NCI-H1930 (cell line): ENCODE measurements around the gene ASL.
"Not testable (repeated sequence)": the region's sequence is repeated elsewhere in the genome, so short reads cannot be mapped to it uniquely, and the experiment has no call there.

ENCODE experiments used
- DNase-seq, 2 experiments: peaks; one replicate each; lab custom pipeline; 2025; lab: John Stamatoyannopoulos, UW

ASL gene

GRCh38 chr7:66075590-66076461, at the start of gene ASL:
Gene ASL, plus strand, starts transcription at chr7:66075819. Its CDS starts 263 bp downstream, at chr7:66076082.
- peak; percentile 92 to 96 for DNase-seq

DNA sequence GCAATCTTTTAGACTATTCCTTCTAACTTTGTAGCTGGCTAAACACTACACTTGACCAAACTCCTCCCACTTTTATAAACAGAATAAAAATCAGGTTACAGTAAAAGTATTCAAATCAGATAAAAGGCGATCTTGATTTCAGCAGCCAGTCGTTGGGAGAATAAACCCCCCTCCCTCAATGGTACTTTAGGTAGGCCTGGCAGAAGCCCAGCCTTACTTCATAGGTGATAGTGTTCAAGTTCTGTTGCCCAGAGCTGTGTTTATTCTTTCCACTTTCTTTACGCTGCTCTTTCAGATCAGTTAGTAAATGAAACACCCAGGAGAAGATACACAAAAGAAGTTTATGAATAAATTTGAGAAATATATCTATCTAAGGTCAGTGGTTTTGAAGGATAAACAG, 47.3 kb upstream of the ASL start:
- DNase-seq: not testable (repeated sequence)

DNA sequence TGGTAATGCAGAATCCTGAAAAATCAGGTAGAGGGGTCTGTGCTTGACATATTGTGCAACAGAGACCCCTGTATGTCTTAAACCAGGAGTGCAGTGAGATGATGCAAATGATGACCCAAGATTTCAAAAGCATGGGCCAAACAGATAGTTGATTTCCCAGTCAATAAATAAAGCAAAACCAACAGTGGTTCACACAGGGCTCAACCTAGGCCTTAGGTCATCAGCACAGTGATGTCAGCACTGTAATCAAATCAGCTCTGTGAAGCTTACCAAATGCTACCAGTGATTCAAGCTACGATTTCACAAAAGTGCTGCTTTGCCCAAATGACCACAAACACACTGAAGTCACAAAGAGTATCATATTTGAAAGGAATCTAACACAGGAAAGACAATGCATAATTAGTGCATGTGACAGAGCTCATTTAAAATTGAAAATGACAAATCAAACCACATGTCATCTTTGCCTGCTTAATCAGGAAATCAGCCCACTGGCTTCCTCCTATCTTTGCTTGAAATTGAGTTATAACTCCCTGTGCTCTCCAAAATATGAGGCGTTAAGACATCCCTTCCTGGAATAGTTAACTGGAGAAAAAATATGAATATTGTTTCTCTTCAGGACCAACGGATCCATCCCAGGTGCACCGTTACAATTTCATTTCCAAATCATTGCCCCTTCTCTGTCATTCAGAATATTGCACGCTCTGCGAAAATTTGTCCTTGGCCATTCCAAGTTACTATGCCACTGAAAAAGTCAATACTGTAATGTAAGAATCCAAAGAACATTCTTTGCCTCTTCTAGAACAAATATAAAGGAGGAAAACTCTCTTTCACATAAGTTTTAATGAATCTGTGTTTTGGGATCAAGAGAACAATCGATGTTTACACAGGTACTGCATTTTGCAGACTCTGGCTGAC, 41.9 kb upstream of the ASL start:
- no peak for DNase-seq

- DNase-seq: not testable (repeated sequence)
Measured at GRCh38 chr7:66034436-66035010, 41.1 kb upstream of the ASL start.

GRCh38 chr7:66036382-66036781, 39.2 kb upstream of the ASL start:
- no peak for DNase-seq

DNA sequence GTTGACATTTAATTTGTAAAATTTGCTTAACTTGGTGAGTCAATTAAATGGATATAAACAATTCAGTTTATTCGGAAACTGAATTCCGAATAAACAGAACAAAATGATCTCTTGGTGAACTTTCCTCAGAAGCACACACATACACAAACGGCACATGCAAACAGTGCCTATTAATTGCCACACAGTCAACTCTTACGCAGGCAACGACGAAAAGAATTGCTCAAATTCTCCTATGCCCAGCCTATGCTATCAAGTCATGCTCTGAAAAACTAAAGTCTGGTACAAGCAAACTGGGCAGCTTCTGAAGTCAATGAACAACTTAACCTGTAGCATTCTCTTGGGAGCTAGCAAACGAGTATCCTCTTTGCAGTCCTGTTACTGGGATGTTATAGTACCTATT, 38.8 kb upstream of the ASL start:
- DNase-seq: no peak

GRCh38 chr7:66039094-66039670, 36.4 kb upstream of the ASL start:
- DNase-seq: no peak

DNA sequence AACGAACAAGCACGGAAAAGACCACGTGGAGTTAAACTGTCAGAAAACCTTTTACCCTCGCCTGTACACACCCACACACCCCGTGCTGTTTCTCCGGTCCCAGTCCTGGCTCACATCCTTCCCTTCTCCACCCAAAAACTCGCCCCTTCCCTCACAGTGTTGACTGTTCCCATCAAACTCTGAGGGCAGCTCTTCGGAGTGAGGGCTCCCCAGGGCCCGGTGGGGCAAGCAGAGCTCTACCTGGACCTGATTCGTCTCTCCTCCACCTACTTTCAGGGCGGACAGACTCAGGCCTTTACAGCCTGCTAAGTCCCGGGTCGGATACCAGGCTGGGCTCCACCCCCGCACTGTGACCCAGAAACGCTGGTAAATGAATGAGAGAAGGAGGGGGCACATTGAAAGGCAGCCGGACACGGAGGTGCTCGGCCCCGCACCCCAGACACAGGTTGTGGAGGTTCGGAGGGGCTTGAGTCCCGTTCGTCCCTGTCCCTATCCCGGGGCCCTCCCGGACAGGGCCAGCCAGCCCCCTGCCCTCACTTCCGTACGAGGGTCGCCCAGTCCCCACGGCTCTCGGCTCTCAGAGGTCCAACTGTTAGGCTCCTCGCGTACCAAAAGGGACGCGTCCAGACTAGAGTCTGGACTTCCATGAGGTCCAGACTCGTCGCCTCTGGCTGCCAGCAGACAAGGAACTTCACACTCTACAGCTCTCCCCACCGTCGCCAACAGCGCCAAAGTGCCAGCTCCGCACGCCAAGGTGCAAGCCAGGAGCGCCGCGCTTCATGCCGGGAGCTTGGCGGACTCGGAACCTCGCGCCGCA, 31.7 kb upstream of the ASL start:
- DNase-seq: peak; percentile 20 to 32

- DNase-seq: not testable (repeated sequence)
Measured at GRCh38 chr7:66044498-66044854, 31.1 kb upstream of the ASL start.

GRCh38 chr7:66047426-66047825, 28.2 kb upstream of the ASL start:
- no peak for DNase-seq

DNA sequence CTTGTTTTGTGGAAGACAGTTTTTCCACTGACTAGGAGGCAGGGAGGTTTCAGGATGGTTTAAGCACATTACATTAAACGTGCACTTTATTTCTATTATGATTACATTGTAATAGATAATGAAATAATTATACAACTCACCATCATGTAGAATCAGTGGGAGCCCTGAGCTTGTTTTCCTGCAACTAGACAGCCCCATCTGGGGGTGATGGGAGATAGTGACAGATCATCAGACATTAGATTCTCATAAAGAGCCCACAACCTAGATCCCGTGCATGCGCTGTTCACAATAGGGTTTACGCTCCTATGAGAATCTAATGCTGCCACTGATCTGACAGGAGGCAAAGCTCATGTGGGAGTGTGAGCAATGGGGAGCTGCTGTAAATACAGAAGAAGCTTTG, 25.7 kb upstream of the ASL start:
- DNase-seq: not testable (repeated sequence)

- DNase-seq: no peak
Measured at GRCh38 chr7:66050337-66050957, 25.2 kb upstream of the ASL start.

DNA sequence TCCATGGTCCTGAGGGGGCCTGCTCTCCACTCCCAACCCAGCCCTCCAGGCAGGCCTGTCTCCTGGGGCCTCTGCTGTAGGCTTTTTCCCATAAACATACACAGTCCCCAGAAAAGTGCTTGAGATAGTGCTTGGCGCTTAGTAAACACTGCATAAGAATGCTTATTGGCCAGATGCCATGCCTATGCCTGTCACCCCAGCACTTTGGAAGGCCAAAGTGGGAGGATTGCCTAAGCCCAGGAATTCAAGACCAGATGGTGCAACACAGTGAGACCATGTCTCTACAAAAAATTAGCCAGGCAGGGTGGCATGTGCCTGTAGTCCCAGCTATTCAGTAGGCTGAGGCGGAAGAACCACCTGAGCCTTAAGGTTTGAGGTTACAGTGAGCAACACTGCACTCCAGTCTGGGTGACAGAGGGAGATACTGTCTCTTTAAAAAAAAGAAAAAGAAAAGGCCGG, 24.6 kb upstream of the ASL start:
- no peak for DNase-seq

DNA sequence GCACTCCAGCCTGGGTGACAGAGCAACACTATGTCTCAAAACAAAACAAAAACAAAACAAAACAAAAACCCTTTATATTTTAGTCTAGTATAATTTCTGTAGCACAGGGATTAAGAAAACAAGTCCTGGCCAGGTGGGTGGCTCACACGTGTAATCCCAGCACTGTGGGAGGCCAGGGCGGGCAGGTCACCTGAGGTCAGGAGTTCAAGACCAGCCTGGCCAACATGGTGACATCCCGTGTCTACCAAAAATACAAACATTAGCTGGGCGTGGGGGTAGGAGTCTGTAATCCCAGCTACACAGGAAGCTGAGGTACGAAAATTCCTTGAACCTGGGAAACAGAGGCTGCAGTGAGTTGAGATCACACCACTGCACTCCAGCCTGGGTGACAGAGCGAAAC, 23.2 kb upstream of the ASL start:
- DNase-seq: no peak

DNA sequence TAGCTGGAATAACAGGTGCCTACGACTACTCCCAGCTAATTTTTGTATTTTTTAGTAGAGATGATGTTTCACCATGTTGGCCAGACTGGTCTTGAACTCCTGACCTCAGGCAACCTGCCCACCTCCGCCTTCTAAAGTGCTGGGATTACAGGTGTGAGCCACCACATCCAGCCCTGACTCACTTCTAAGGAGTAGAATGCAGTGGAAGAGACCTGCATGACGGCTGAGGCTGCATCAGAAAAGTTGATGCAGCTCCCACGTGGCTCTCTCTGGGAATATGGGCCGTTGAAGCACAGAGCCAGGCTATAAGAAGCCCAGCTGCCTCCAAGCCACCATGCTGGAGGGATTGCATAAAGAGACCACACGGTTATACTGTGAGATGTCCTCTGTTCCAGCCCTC, 21.6 kb upstream of the ASL start:
- DNase-seq: no peak

DNA sequence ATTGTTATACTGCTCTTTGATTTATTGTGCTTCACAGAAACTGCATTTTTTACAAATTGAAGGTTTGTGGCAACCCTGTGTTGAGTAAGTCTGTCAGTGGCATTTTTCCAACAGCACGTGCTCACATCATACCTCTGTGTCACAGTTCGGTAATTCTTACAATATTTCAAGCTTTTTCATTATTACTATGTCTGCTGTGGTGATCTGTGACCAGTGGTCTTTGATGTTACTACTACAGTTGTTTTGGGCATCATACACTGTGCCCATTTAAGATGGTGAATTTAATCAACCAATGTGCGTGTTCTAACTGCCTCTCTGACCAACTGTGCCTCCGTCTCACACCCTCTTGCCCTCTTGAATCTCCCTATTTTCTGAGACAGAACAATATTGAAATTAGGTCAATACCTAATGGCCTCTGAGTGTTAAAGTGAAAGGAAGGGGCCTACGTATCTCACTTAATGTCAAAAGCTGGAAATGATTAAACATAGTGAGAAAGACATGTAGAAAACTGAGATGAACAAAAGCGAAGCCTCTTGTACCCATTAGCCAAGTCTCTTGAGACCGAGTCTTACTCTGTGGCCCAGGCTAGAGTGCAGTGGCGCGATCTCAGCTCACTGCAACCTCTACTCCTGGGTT, 20.2 kb upstream of the ASL start:
- no peak for DNase-seq

DNA sequence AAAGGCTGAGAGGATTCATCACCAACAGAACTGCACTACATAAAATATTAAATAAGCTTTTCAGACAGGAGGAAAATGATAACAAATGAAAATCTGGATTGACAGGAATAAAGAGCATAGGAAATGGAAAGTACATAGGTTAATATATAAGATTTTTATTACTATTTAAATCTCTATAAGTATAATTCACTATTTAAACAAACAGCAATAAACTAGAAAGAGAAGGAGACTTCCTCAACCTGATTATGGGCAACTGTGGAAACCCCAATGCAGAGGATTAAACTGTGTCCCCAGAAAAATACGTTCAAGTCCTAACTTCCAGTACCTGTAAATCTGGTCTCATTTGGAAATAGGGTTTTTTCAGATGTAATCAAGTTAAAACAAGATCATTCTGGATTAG, 14.8 kb upstream of the ASL start:
- DNase-seq: no peak

DNA sequence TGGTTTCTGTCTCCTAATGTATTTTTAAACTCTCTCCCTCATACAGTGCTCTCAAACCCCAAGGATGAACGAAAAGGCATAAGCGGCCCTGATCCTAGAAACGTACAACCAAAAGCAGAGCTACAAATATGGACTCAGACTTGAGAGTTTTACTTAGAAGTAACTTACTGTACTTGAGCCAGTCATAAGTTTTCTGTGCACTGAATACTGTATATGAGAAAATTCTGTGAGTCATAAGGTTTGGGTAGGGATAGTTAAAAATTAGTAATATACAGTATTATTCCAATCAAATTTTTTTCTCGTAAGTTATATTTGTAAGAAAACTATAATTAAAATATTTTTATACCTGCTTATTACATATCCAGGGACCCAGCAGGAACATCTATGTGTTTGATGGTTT, 5.9 kb upstream of the ASL start:
- no peak for DNase-seq

DNA sequence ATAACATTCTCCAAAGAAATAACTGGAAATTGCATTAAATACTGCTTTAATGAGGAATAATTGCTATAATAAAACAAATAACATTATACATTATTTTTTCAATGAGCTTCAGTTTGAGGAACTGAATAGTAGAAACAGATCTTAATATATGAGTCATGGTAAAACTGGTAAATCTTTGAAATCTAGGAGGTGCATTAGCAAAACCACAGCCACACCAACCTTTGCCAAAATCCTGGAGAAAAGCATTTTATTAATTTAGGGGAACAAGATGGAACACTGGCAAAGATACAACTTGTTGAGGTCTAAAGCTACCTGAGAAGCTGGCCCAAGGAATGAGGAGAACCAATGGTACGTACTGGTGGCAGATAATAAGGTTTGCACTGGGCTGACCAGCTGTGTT, 5.4 kb upstream of the ASL start:
- no peak for DNase-seq

GRCh38 chr7:66072208-66072607, 3.4 kb upstream of the ASL start:
- DNase-seq: not testable (repeated sequence)
